IPS-18a (cell line): ENCODE results near the gene KCNMB2.

Source experiments
- H3K27ac ChIP-seq: one replicate; pipeline ENCODE4 v1.5.1; 2013; ENCODE audit warnings: low read length
- H3K27me3 ChIP-seq: one replicate; pipeline ENCODE4 v1.6.1; 2013; ENCODE audit warnings: mild to moderate bottlenecking, low read length; ENCODE audit not compliant: control insufficient read depth, insufficient read depth
- H3K36me3 ChIP-seq: one replicate; pipeline ENCODE4 v1.6.1; 2013; ENCODE audit warnings: low read depth, low read length; ENCODE audit not compliant: control insufficient read depth
- H3K4me1 ChIP-seq: one replicate; pipeline ENCODE4 v1.6.1; 2013; ENCODE audit warnings: low read depth, low read length; ENCODE audit not compliant: control insufficient read depth
- H3K4me3 ChIP-seq: one replicate; pipeline ENCODE4 v1.5.1; 2013; ENCODE audit warnings: low read length
- H3K9ac ChIP-seq: one replicate; pipeline ENCODE4 v1.6.1; 2013; ENCODE audit warnings: mild to moderate bottlenecking, low read length, moderate library complexity
- H3K9me3 ChIP-seq: one replicate; pipeline ENCODE4 v1.6.1; 2013; ENCODE audit warnings: low read depth, low read length; ENCODE audit not compliant: control insufficient read depth

Gene KCNMB2

GRCh38 chr3:178709051-178709450 is 172.8 kb downstream of the KCNMB2 start:
- H3K4me3 ChIP-seq = no peak overlapping the region
- H3K36me3 ChIP-seq = no peaks in the 10 kb centered on the region
- H3K27me3 ChIP-seq = no peaks in the 10 kb centered on the region
- peaks cover 11% of the 10 kb centered on the region for H3K4me1 ChIP-seq
- H3K9me3 ChIP-seq = no peaks in the 10 kb centered on the region
- H3K27ac ChIP-seq = no peak overlapping the region
- no peak overlapping the region for H3K9ac ChIP-seq

GRCh38 chr3:178711753-178712152 is 175.5 kb downstream of the KCNMB2 start:
- Histone ChIP-seq H3K9me3 (no peaks in the 10 kb centered on the region), H3K36me3 (no peaks in the 10 kb centered on the region), H3K4me1 (peaks cover 8% of the 10 kb centered on the region), H3K27me3 (no peaks in the 10 kb centered on the region), H3K9ac (no peak overlapping the region), H3K27ac (no peak overlapping the region), H3K4me3 (no peak overlapping the region)

GRCh38 chr3:178712247-178712646 is 176.0 kb downstream of the KCNMB2 start:
- H3K36me3 ChIP-seq = no peaks in the 10 kb centered on the region
- H3K9me3 ChIP-seq = no peaks in the 10 kb centered on the region
- no peak overlapping the region for H3K4me3 ChIP-seq
- no peaks in the 10 kb centered on the region for H3K27me3 ChIP-seq
- H3K4me1 ChIP-seq = peaks cover 8% of the 10 kb centered on the region
- H3K27ac ChIP-seq = no peak overlapping the region
- no peak overlapping the region for H3K9ac ChIP-seq

GRCh38 chr3:178714925-178715832 is 178.9 kb downstream of the KCNMB2 start:
- H3K9me3 ChIP-seq = no peaks in the 10 kb centered on the region
- H3K4me3 ChIP-seq = no peak overlapping the region
- no peaks in the 10 kb centered on the region for H3K27me3 ChIP-seq
- no peaks in the 10 kb centered on the region for H3K36me3 ChIP-seq
- no peak overlapping the region for H3K9ac ChIP-seq
- no peak overlapping the region for H3K27ac ChIP-seq
- H3K4me1 ChIP-seq = no peaks in the 10 kb centered on the region

- Histone ChIP-seq H3K9ac (no peak overlapping the region), H3K36me3 (no peaks in the 10 kb centered on the region), H3K4me1 (no peaks in the 10 kb centered on the region), H3K27ac (no peak overlapping the region), H3K4me3 (no peak overlapping the region), H3K9me3 (no peaks in the 10 kb centered on the region), H3K27me3 (no peaks in the 10 kb centered on the region)
Measured at GRCh38 chr3:178718995-178719635, 182.9 kb downstream of the KCNMB2 start.

GRCh38 chr3:178732824-178733223 is 196.6 kb downstream of the KCNMB2 start:
- no peaks in the 10 kb centered on the region for H3K4me1 ChIP-seq
- H3K36me3 ChIP-seq = no peaks in the 10 kb centered on the region
- no peak overlapping the region for H3K9ac ChIP-seq
- no peaks in the 10 kb centered on the region for H3K27me3 ChIP-seq
- H3K9me3 ChIP-seq = no peaks in the 10 kb centered on the region
- H3K27ac ChIP-seq = no peak overlapping the region
- H3K4me3 ChIP-seq = no peak overlapping the region

GRCh38 chr3:178735032-178735674 is 198.9 kb downstream of the KCNMB2 start:
- Histone ChIP-seq H3K27ac (no peak overlapping the region), H3K4me3 (no peak overlapping the region), H3K27me3 (no peaks in the 10 kb centered on the region), H3K9me3 (no peaks in the 10 kb centered on the region), H3K36me3 (no peaks in the 10 kb centered on the region), H3K4me1 (no peaks in the 10 kb centered on the region), H3K9ac (no peak overlapping the region)

GRCh38 chr3:178736300-178736699 is 200.1 kb downstream of the KCNMB2 start:
- H3K9ac ChIP-seq = no peak overlapping the region
- H3K27ac ChIP-seq = no peak overlapping the region
- no peaks in the 10 kb centered on the region for H3K36me3 ChIP-seq
- no peaks in the 10 kb centered on the region for H3K27me3 ChIP-seq
- no peaks in the 10 kb centered on the region for H3K9me3 ChIP-seq
- H3K4me3 ChIP-seq = no peak overlapping the region
- no peaks in the 10 kb centered on the region for H3K4me1 ChIP-seq

- Histone ChIP-seq H3K27me3 (no peaks in the 10 kb centered on the region), H3K36me3 (no peaks in the 10 kb centered on the region), H3K27ac (no peak overlapping the region), H3K4me3 (no peak overlapping the region), H3K9me3 (no peaks in the 10 kb centered on the region), H3K9ac (no peak overlapping the region), H3K4me1 (no peaks in the 10 kb centered on the region)
Measured at GRCh38 chr3:178739720-178740119, 203.5 kb downstream of the KCNMB2 start.

GRCh38 chr3:178741020-178741419 is 204.8 kb downstream of the KCNMB2 start:
- Histone ChIP-seq H3K27me3 (no peaks in the 10 kb centered on the region), H3K4me3 (no peak overlapping the region), H3K9ac (no peak overlapping the region), H3K4me1 (no peaks in the 10 kb centered on the region), H3K9me3 (no peaks in the 10 kb centered on the region), H3K36me3 (no peaks in the 10 kb centered on the region), H3K27ac (no peak overlapping the region)

GRCh38 chr3:178743297-178743696 is 207.1 kb downstream of the KCNMB2 start:
- Histone ChIP-seq H3K9ac (no peak overlapping the region), H3K4me1 (no peaks in the 10 kb centered on the region), H3K36me3 (no peaks in the 10 kb centered on the region), H3K27me3 (no peaks in the 10 kb centered on the region), H3K9me3 (no peaks in the 10 kb centered on the region), H3K4me3 (no peak overlapping the region), H3K27ac (no peak overlapping the region)
